ENCODE data around the gene MAST4. TPM values are rescaled to one million over a fixed set of nuclear protein-coding genes. Genes with fewer than 3 reads are reported as not detected.

Gene MAST4
- total and polyA plus RNA-seq, 2 of the 4 experiments (the other 2 are of a cell fraction), result 4.8 to 6.8 TPM

- DNase-seq, result no peak
- no TSS peak for BruUV-seq (replicated peaks)
- Histone ChIP-seq H2AFZ (replicated peaks; ENCODE audit: low read length, poor library complexity) (no peak overlapping the region), H3K4me1 (ENCODE audit: control insufficient read depth, insufficient read depth, low read length) (peaks cover 2% of the 10 kb centered on the region; the same call in 1 of the 2 replicates), H4K20me1 (ENCODE audit: insufficient read depth, low read length) (no peaks in the 10 kb centered on the region), H3K9ac (ENCODE audit: low read depth, low read length) (no peak overlapping the region), H4K5ac (ENCODE audit: low read depth, low read length) (no peak overlapping the region), H3K23ac (ENCODE audit: low read depth, low read length) (no peak overlapping the region), H4K8ac (ENCODE audit: low read depth in 2 of 2, low read length in 2 of 2) (no peak overlapping the region), H3K4me3 (ENCODE audit: insufficient read depth, low read depth, low read length) (no peak overlapping the region), H3K14ac (replicated peaks; ENCODE audit: low read depth, low read length) (no peak overlapping the region), H3K27me3 (ENCODE audit: control insufficient read depth, insufficient read depth, low read length) (no peaks in the 10 kb centered on the region), H2BK120ac (ENCODE audit: low read depth, low read length) (no peak overlapping the region), H2AK5ac (ENCODE audit: low read depth, low read length) (no peak overlapping the region), H3K79me1 (ENCODE audit: low read depth in 1 of 2, low read length in 2 of 2) (no peaks in the 10 kb centered on the region; a peak in 1 of 4 replicates), H4K91ac (ENCODE audit: insufficient read depth, low read depth, low read length) (no peak overlapping the region), H3K9me1 (ENCODE audit: insufficient read depth, low read length) (no peaks in the 10 kb centered on the region), H3K27ac (ENCODE audit: insufficient read depth, low read length) (no peak overlapping the region), H3K56ac (ENCODE audit: extremely low read depth, insufficient read depth, low read length) (no peak overlapping the region), H2BK15ac (ENCODE audit: low read depth, low read length) (no peak overlapping the region), H3K18ac (ENCODE audit: low read depth, low read length) (no peak overlapping the region), H3K4ac (ENCODE audit: low read depth, low read length) (no peak overlapping the region), H2BK5ac (ENCODE audit: low read depth, low read length, poor library complexity, severe bottlenecking) (no peak overlapping the region), H3K36me3 (ENCODE audit: control insufficient read depth, insufficient read depth, low read length) (peaks cover 12% of the 10 kb centered on the region), H3K9me3 (ENCODE audit: control insufficient read depth, insufficient read depth, low read length) (no peaks in the 10 kb centered on the region), H2BK20ac (ENCODE audit: low read depth, low read length) (no peak overlapping the region), H2AK9ac (replicated peaks; ENCODE audit: low read depth, low read length, poor library complexity) (no peak overlapping the region), H3K4me2 (ENCODE audit: low read depth, low read length) (no peak overlapping the region)
- POLR2A ChIA-PET (ENCODE audit: unreplicated experiment), result no interaction called here
- CTCF ChIA-PET, result interaction anchor here (0.6 to 1.4 kb wide), 2 partner anchors 14 to 44 kb away, joined by 3 to 4 read pairs; no protein-coding TSS in a partner anchor
- peak; percentile 72 for ATAC-seq (ENCODE audit: low read depth)
- in situ Hi-C loops (cut with MboI; ENCODE audit: low sequenced_read_pairs), result no loop called here
- WGBS, 2 experiments (ENCODE audit: extremely low coverage in 2 of 2, insufficient read length in 1 of 2), result no CpG with 5 or more reads among the region's 2 CpGs
- intact Hi-C loops (cut with micrococcal nuclease), result no loop called here
- TF ChIP-seq FOS (IDR thresholded peaks at IDR 0.05; ENCODE audit: low read depth, low read length) (no peak), CHD1 (IDR thresholded peaks at IDR 0.05; ENCODE audit: low read depth, low read length) (no peak)
- dilution Hi-C loops (cut with HindIII; ENCODE audit: low sequenced_read_pairs, unreplicated experiment), result no loop called here
Observed at GRCh38 chr5:67106626-67107342, 510.6 kb downstream of the MAST4 start.

Data from IMR-90 (cell line).